ENCODE data around the gene TIA1.

DNA sequence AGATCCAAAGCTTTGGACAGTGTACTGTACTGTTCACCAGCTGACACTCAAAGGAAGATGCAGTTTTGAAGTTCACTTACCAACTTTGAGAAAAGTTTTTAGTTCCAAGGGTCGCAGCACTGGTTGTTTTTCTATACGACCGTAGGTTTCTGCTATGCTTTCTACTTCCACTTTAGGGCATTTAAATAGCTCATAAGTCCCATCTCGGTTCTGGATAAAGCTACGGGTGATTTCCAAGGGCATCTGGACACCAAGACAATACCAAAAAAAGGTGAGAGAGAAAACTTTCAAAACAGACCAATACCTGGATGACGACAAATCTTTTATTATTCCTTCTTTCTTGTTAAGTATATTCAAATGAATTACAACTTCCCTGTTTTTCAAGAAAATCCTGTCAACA is 87.9 kb downstream of the TIA1 start:
- TF ChIP-seq, protein P1, sequence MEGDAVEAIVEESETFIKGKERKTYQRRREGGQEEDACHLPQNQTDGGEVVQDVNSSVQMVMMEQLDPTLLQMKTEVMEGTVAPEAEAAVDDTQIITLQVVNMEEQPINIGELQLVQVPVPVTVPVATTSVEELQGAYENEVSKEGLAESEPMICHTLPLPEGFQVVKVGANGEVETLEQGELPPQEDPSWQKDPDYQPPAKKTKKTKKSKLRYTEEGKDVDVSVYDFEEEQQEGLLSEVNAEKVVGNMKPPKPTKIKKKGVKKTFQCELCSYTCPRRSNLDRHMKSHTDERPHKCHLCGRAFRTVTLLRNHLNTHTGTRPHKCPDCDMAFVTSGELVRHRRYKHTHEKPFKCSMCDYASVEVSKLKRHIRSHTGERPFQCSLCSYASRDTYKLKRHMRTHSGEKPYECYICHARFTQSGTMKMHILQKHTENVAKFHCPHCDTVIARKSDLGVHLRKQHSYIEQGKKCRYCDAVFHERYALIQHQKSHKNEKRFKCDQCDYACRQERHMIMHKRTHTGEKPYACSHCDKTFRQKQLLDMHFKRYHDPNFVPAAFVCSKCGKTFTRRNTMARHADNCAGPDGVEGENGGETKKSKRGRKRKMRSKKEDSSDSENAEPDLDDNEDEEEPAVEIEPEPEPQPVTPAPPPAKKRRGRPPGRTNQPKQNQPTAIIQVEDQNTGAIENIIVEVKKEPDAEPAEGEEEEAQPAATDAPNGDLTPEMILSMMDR (IDR thresholded peaks at IDR 0.05), result no peak
- TF ChIP-seq POLR2A (IDR thresholded peaks at IDR 0.05), result no peak

All from ovary (tissue), 3 donors.